GM18873 (cell line): ENCODE data around the gene NGFR.

Experiments used
- ATAC-seq: cut with Tn5 transposase; IDR thresholded peaks from one replicate; pipeline ENCODE4 v1.9.1; 2021; ENCODE audit warnings: mild to moderate bottlenecking, moderate library complexity, moderate number of reproducible peaks; ENCODE audit not compliant: unreplicated experiment, low FRiP score

The NGFR gene

DNA sequence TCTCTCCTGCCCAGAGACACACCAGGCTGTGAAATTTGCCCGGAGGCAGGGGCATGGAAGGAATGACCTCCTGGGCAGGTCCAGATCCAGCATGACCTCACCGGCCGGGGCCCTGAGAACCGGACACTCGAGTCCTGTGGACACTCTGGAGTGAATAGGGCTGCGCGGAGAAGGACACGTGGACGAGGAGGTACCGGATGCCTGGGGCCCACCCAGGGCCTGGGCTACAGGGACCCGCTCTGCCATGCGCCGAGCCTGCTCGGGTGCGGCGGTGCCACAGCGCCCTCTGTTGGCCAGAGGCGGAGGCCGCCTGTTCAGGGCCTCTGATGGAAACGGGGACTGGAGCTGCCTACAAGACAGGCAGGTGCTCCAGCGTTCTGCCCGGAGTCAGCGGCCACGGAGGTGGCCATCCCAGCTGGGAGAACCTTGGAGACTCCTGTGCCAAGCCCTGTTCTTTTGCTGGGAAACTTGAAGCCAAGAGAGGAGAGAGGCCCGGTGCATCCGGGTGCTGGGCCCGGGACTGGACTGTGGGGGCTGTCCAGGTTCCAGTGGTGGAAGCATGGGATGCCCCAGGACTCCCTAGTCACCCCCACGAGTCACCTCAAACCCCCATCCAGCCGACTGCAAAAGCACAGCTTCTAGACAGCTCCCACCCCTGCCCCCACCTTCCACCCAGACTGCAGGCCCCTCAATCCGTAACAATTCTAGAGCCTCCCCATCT, 61.3 kb downstream of the NGFR start:
- ATAC-seq, result no peak

GRCh38 chr17:49557312-49558024, 62.4 kb downstream of the NGFR start:
- no peak for ATAC-seq
